GM21717 (cell line): ENCODE data around the gene RRAGB.
"Not testable (repeated sequence)": the region's sequence is repeated elsewhere in the genome, so short reads cannot be mapped to it uniquely, and the experiment has no call there.

Source experiments
- ATAC-seq: cut with Tn5 transposase; IDR thresholded peaks from one replicate; pipeline ENCODE4 v1.9.1; 2021; ENCODE audit warnings: mild to moderate bottlenecking, moderate library complexity; ENCODE audit not compliant: unreplicated experiment

Gene RRAGB

GRCh38 chrX:55717521-55718497 is at the start of gene RRAGB:
TSS of gene RRAGB (plus strand) at chrX:55717749. CDS start at chrX:55718328, 579 bp downstream.
- peak; percentile 94 for ATAC-seq

DNA sequence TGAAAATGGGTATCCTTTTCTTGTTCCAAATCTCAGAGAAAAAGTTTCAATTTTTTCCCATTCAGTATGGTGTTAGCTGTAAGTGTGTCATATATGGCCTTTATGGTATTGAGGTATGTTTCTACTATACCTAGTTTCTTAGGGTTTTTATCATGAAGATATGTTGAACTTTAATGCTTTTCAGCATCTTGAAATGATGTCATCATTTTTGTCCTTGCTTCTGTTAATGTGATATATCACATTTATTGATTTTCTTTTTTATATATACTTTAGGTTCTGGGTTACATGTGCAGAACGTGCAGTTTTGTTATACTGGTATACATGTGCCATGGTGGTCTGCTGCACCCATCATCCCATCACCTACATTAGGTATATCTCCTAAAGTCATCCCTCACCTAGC is 49.5 kb upstream of the RRAGB start:
- no peak for ATAC-seq

- not testable (repeated sequence) for ATAC-seq
Observed at GRCh38 chrX:55688579-55688978, 29.0 kb upstream of the RRAGB start.

DNA sequence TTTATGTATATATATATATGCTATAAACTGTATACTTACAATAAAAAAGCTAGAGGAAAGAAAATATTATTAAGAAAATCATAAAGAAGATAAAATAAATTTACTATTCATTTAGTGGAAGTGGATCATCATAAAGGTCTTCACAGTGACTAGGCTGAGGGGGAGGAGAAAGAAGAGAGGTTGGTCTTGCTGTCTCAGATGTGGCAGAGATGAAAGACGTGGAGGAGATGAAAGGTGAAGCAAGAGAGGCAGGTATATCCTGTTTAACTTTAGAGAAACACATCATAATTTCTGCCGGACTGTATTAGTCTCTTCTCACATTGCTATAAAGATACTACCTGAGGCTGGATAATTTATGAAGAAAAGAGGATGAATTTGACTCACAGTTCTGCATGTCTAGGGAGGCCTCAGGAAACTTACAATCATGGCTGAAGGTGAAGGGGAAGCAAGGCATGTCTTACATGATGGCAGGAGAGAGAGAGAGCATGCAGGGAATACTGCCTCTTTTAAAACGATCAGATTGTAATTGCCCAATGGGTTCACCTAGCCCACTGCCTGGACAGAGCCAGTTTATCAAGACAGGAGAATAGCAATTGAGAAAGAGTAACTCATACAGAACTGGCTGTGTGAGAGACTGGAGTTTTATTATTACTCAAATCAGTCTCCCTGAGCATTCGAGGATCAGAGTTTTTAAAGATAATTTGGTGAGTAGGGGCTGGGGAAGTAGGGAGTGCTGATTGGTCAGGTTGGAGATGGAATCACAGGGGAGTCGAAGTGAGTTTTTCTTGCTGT is 22.1 kb upstream of the RRAGB start:
- no peak for ATAC-seq

- ATAC-seq = no peak
Observed at GRCh38 chrX:55697381-55697780, 20.2 kb upstream of the RRAGB start.

- ATAC-seq = no peak
Observed at GRCh38 chrX:55702671-55703070, 14.9 kb upstream of the RRAGB start.

GRCh38 chrX:55703436-55703835 is 14.1 kb upstream of the RRAGB start:
- not testable (repeated sequence) for ATAC-seq

GRCh38 chrX:55705066-55705465 is 12.5 kb upstream of the RRAGB start:
- not testable (repeated sequence) for ATAC-seq

DNA sequence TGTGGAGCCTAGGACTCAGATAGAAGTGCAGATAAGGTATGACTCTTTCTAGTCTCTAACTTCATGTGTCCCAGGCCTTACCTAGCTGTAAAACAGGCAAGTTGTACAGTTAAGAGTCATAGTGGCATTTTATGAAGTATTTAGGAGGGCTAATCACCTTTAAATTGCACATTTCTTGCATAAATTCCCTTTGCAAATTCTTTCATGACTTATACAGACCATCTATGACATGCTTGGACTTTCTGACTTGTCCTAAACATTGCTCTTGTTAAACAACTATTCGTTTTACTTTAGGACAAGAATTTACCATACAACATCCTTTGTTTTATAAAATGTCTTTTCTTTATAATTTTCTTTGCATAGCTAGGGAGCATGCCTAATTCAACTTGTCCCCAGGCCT is 7.8 kb upstream of the RRAGB start:
- ATAC-seq = no peak

DNA sequence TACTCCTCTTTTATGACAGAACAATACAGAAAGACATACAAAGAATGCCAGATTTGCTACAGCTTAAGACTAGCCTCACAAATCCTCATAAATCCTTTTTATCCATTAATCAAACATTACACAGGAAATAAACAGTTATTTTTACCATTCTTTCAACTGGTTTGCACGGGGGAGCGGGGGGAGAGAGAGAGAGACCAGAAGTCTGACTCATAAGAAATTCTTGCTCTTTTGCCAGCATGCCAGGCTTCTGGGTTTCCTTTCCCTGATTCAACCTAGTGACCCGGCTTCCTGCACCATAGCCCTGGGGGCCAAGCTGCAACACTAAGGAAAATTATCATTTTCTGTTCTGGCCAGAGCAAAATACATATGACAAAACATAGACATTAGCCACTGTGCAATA is 6.8 kb upstream of the RRAGB start:
- ATAC-seq = no peak

DNA sequence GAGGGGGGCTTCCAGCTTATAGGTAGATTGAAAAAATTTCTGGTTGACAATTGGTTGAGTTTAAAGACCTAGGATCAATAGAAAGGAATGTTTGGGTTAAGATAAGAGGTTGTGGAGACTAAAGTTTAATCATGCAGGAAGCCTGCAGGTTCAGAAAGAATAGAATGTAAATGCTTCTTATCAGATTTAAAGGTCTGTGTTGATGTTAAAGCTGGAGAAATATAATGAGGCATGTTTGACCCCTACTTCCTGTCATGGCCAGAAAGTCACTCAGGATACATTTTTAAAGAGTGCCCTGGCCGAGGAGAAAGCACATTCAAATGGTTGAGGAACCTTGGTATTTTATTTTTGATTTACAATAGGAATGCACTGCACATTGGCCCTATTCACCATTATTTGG is 3.9 kb upstream of the RRAGB start:
- no peak for ATAC-seq

GRCh38 chrX:55714161-55714560 is 3.4 kb upstream of the RRAGB start:
- ATAC-seq = no peak

DNA sequence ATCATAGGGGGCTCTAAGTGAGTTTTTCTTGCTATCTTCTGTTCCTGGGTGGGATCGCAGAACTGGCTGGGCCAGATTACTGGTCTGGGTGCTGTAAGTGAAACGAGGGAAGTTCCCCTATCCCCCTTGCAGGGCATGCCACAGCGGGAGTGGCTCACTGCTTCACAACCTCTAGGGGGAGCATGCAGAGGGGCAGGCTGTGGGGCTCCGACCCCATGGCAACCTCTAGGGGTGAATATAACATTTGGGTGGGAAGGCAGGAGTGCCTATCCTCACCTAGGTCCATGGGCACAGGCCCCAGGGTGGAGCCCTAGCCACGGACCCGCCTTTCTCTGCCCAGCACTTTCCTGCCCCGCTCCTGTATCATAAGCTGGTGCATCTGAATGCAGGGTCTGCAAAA is 1.7 kb upstream of the RRAGB start:
- ATAC-seq = no peak

DNA sequence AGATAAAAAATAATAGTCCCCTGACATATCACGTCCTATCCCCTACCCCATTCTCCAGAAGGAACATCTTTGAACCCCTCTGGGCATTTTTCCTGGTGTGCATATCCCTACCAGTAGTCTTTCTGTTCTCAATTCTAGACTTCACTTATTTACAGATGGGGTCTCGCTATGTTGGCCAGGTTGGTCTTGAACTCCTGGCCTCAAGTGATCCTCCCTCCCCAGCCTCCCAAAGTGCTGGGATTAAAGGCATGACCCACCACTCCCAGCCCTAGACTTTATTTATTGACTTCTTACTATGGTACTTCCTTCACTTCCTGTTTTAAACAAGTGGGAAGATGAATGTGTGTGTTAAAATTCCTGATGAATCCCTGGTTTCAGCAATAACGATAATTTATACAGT is 612 bp upstream of the RRAGB start:
- no peak for ATAC-seq

- no peak for ATAC-seq
Observed at GRCh38 chrX:55731826-55732225, 14.3 kb downstream of the RRAGB start.

DNA sequence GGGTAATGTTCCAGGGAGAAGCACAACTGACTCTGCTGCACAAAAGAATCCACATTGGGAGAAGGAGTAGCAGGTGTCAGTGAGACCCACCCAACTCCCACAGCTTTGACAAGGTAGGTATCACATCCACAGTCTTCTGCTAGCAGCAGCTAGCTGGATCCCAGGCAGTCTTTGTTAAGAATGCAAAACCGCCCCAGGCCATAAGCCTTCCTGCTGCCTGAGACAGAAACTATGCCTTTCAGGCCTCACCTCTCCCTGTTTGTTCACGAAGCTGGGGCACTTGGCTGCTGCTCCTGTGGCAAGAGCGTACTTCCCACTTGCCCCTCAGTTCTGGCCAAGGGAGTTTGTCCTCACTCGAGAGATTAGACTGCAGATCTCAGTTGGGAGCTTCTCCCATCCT is 21.4 kb downstream of the RRAGB start:
- ATAC-seq = no peak

DNA sequence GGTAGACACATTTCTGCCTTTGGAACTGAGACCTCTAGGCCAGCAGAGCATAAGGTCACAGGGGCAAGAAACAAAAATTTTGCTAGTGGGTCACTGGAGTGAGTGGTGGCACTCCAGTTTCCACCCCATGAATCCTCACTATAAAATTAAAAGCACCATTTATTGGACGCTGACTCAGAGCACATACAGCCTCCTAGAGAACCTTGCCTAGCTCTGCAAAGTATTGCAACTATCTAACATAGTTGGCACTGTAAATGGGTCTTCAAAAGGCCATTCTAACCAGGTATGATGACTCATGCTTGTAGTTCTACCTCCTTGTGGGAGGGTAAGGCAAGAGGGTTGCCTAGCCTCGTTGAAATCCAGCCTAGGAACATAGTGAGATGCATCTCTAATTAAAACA is 25.1 kb downstream of the RRAGB start:
- no peak for ATAC-seq

DNA sequence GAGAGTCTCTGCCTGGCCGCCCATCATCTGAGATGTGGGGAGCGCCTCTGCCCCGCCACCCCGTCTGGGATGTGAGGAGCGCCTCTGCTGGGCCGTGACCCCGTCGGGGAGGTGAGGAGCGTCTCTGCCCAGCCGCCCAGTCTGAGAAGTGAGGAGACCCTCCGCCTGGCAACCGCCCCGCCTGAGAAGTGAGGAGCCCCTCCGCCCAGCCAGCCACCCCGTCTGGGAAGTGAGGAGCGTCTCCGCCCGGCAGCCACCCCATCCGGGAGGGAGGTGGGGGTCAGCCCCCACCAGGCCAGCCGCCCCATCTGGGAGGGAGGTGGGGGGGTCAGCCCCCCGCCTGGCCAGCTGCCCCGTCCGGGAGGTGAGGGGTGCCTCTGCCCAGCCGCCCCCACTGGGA is 30.9 kb downstream of the RRAGB start:
- not testable (repeated sequence) for ATAC-seq

- no peak for ATAC-seq
Observed at GRCh38 chrX:55750256-55750655, 32.7 kb downstream of the RRAGB start.

- ATAC-seq = peak; percentile 95
Observed at GRCh38 chrX:55754861-55755294, 37.3 kb downstream of the RRAGB start.

- ATAC-seq = no peak
Observed at GRCh38 chrX:55758033-55758432, 40.5 kb downstream of the RRAGB start.

- ATAC-seq = no peak
Observed at GRCh38 chrX:55759478-55759877, 41.9 kb downstream of the RRAGB start.
